ENCODE measurements around the gene BIN1.

Gene BIN1

DNA sequence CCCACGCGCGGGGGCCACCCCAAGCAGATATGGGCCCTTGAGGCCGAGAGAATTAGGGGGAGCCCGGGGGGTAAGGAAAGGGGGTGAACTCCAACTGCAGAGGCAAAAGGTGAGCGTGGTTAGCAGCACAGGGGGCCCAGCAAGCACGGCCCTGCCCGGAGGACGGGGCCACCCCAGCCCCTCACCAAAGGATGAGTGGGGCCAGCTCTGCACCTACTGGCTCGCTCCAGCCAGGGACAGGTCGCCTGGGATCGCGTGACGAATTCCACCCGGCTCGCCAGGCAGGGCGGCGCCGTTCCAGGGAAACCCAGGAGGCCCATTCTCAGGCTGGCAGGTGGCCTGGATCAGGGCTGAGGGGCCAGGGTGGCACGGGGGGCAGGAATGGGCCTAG, 38.6 kb downstream of the BIN1 start:
- H3K27ac ChIP-seq = peak overlapping the region in 1 of 2 donors; percentile 73
- no peak for DNase-seq (ENCODE audit: low spot score)
- peak; percentile 9 for TF ChIP-seq CTCF (IDR thresholded peaks at IDR 0.05)
- no peak overlapping the region for H3K4me3 ChIP-seq

DNA sequence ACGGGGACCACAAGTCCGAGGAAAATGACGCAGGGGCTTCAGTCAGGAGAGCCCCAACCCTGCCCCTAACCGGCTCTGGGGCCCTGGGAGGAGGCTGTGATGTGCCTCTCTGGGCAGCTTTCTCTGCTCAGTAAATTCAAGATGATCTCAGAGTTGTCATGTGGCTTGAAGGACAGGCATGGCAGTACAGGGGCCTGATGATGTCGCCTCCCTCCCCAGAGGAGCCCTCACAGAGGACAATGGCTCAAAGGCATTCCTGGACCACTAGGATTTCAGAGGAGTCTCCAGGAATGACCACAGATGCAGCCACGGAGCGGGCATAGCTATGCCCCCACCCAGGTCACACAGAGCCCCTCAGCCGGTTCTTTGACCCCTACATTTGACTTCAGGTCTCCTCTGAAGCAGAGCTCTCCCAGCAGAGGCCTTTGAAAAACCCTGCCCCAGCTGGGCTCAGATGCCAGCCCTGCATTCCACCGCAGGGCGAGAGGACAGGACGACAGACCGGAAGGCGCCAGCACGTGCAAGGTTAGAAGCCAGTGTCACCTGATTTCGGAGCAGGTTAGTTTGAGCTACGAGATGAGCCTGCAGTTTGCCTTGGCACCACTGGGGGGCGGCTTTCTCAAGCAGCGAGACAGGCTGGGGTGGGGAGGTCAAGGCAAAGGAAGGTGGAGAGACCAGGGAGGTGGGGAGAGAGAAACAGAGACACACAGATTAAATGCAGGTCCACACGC, 39.2 kb downstream of the BIN1 start:
- H3K27ac ChIP-seq = peak overlapping the region; percentile 5 to 73

DNA sequence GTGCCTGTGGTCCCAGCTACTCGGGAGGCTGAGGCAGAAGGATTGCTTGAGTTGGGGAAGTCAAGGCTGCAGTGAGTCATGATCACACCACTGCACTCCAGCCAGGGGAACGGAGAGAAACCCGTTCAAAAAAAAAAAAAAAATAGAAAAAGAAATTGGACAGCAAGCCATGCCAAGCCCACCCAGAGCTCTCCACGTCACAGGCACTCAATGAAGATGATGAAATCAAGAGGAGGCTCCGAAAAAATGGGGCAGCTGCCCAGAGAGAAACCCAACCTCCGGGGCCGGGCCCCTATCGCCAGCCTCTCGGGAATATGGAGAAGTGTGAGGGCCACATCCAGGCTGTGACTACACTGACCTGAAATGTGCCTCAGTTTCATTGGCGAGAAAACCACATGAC, 40.0 kb downstream of the BIN1 start:
- TF ChIP-seq CTCF (IDR thresholded peaks at IDR 0.05) = no peak
- Histone ChIP-seq H3K4me3 (no peak overlapping the region), H3K27ac (peak overlapping the region in 1 of 2 donors; percentile 86)
- no peak for DNase-seq (ENCODE audit: low spot score)

More for the DNA sequence above, 39.2 kb downstream of the BIN1 start:
- no peak overlapping the region for H3K4me3 ChIP-seq
- no peak for DNase-seq (ENCODE audit: low spot score)
- TF ChIP-seq CTCF (IDR thresholded peaks at IDR 0.05) = peak; percentile 54

GRCh38 chr2:127065940-127066318, 41.0 kb downstream of the BIN1 start:
- DNase-seq (ENCODE audit: low spot score) = no peak
- Histone ChIP-seq H3K27ac (peak overlapping the region in 1 of 2 donors; percentile 86), H3K4me3 (no peak overlapping the region)
- no peak for TF ChIP-seq CTCF (IDR thresholded peaks at IDR 0.05)

GRCh38 chr2:127065299-127065939, 41.5 kb downstream of the BIN1 start:
- H3K27ac ChIP-seq = peak overlapping the region; percentile 57 to 86
- no peak for DNase-seq (ENCODE audit: low spot score)
- no peak overlapping the region for H3K4me3 ChIP-seq
- TF ChIP-seq CTCF (IDR thresholded peaks at IDR 0.05) = no peak

DNA sequence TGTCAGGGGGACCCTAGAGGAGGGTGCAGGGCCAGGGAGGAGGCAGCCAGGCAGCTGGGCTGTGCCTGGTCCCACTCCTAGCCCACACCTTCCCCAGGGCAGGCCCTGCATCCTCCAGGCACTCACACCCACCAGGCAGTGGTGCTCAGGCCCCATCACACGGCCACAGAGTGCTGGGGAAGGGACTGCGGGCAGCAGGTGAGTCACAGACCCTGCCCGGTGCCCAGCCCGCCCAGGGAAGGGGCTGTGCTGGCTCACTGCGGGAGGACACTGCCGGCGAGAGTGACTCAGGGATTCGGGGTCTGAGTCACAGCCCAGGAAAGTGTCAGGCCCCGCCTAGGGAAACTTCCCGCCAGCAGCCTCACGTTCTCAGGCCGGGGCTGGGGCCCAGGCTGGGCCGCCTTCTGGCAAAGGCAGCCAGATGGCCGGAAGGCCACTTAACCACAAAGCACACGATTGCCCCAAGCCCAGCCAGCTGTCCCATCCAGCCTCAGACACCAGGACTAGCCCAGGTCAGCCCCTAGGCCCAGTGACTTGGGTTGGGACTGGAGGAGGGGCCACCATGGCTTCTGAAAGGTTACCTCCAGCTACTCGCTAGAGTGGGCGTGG, 42.2 kb downstream of the BIN1 start:
- Histone ChIP-seq H3K27ac (peak overlapping the region; percentile 57 to 86), H3K4me3 (peak overlapping the region; percentile 54)
- TF ChIP-seq CTCF (IDR thresholded peaks at IDR 0.05) = no peak
- peak; percentile 98 for DNase-seq (ENCODE audit: low spot score)
